ENCODE results near the gene BIN1. TPM values are rescaled to one million over a fixed set of nuclear protein-coding genes. Genes with fewer than 3 reads are reported as not detected.
A peak's percentile ranks its signal among the peaks of the same experiment; 100 is the strongest.

The BIN1 gene
- total and polyA plus RNA-seq, 2 of the 4 experiments (the other 2 are of a cell fraction) = 18.1 to 25.7 TPM

GRCh38 chr2:127048618-127048935, 58.4 kb downstream of the BIN1 start:
- Histone ChIP-seq H3K9ac (ENCODE audit: low read depth, low read length) (no peak overlapping the region), H3K14ac (replicated peaks; ENCODE audit: low read depth, low read length) (no peak overlapping the region), H4K91ac (ENCODE audit: insufficient read depth, low read depth, low read length) (no peak overlapping the region), H2BK20ac (ENCODE audit: low read depth, low read length) (no peak overlapping the region), H2AK5ac (ENCODE audit: low read depth, low read length) (no peak overlapping the region), H2BK15ac (ENCODE audit: low read depth, low read length) (no peak overlapping the region), H3K4ac (ENCODE audit: low read depth, low read length) (no peak overlapping the region), H3K4me3 (ENCODE audit: insufficient read depth, low read depth, low read length) (no peak overlapping the region), H3K56ac (ENCODE audit: extremely low read depth, insufficient read depth, low read length) (no peak overlapping the region), H3K27ac (ENCODE audit: insufficient read depth, low read length) (no peak overlapping the region), H3K9me1 (ENCODE audit: insufficient read depth, low read length) (no peaks in the 10 kb centered on the region; the same call in 1 of the 2 replicates), H2AK9ac (replicated peaks; ENCODE audit: low read depth, low read length, poor library complexity) (no peak overlapping the region), H3K36me3 (ENCODE audit: control insufficient read depth, insufficient read depth, low read length) (peaks cover 4% of the 10 kb centered on the region; the same call in 1 of the 2 replicates), H4K5ac (ENCODE audit: low read depth, low read length) (no peak overlapping the region), H3K9me3 (ENCODE audit: control insufficient read depth, insufficient read depth, low read length) (no peaks in the 10 kb centered on the region), H2BK120ac (ENCODE audit: low read depth, low read length) (no peak overlapping the region), H3K27me3 (ENCODE audit: control insufficient read depth, insufficient read depth, low read length) (no peaks in the 10 kb centered on the region), H2AFZ (replicated peaks; ENCODE audit: low read length, poor library complexity) (peak overlapping the region; percentile 21), H3K4me1 (ENCODE audit: control insufficient read depth, insufficient read depth, low read length) (peaks cover 2% of the 10 kb centered on the region; the same call in 1 of the 2 replicates), H4K8ac (ENCODE audit: low read depth in 2 of 2, low read length in 2 of 2) (no peak overlapping the region), H4K20me1 (ENCODE audit: insufficient read depth, low read length) (no peaks in the 10 kb centered on the region), H3K79me1 (ENCODE audit: low read depth in 1 of 2, low read length in 2 of 2) (no peaks in the 10 kb centered on the region), H3K4me2 (ENCODE audit: low read depth, low read length) (no peak overlapping the region), H2BK5ac (ENCODE audit: low read depth, low read length, poor library complexity, severe bottlenecking) (no peak overlapping the region), H3K23ac (ENCODE audit: low read depth, low read length) (no peak overlapping the region), H3K18ac (ENCODE audit: low read depth, low read length) (no peak overlapping the region)
- ChIA-PET CTCF (no interaction called here), POLR2A (ENCODE audit: unreplicated experiment) (no interaction called here)
- WGBS, 2 experiments (ENCODE audit: extremely low coverage in 2 of 2, insufficient read length in 1 of 2) = 97% methylated on average over 5 of the region's 6 CpGs; no CpG with 5 or more reads in 1 of the 2 experiments
- intact Hi-C loops (cut with micrococcal nuclease) (no loop called here), in situ Hi-C loops (cut with MboI; ENCODE audit: low sequenced_read_pairs) (no loop called here), dilution Hi-C loops (cut with HindIII; ENCODE audit: low sequenced_read_pairs, unreplicated experiment) (no loop called here)
- BruUV-seq (replicated peaks) = no TSS peak
- ATAC-seq (ENCODE audit: low read depth) (no peak), DNase-seq (no peak)
- TF ChIP-seq MXI1 (IDR thresholded peaks at IDR 0.05; ENCODE audit: borderline replicate concordance, low read depth, low read length) = no peak
- no peak for TF ChIP-seq FOS (IDR thresholded peaks at IDR 0.05; ENCODE audit: low read depth, low read length)
- TF ChIP-seq NFE2L2 (IDR thresholded peaks at IDR 0.05; ENCODE audit: low read depth, low read length) = no peak
- TF ChIP-seq CTCF (conservative IDR thresholded peaks at IDR 0.05; ENCODE audit: low read depth, low read length) = no peak

Data from IMR-90 (cell line).